AG09319 (cell line): Measurements from ENCODE around the gene F11R.

ENCODE experiments used
- DNase-seq: peaks from one replicate; pipeline ENCODE4 v3.0.0-alpha.2; 2010; ENCODE audit warnings: low read depth; ENCODE audit errors: extremely low read depth
- TF ChIP-seq, protein P1 (sequence below): IDR thresholded peaks from 2 replicates; pipeline ENCODE4 v1.5.1; 2011; ENCODE audit warnings: low read depth, mild to moderate bottlenecking, inconsistent platforms, low read length, moderate library complexity

F11R gene

GRCh38 chr1:160971618-160972056 is 49.3 kb downstream of the F11R start:
- no peak for DNase-seq
- TF ChIP-seq, protein P1, sequence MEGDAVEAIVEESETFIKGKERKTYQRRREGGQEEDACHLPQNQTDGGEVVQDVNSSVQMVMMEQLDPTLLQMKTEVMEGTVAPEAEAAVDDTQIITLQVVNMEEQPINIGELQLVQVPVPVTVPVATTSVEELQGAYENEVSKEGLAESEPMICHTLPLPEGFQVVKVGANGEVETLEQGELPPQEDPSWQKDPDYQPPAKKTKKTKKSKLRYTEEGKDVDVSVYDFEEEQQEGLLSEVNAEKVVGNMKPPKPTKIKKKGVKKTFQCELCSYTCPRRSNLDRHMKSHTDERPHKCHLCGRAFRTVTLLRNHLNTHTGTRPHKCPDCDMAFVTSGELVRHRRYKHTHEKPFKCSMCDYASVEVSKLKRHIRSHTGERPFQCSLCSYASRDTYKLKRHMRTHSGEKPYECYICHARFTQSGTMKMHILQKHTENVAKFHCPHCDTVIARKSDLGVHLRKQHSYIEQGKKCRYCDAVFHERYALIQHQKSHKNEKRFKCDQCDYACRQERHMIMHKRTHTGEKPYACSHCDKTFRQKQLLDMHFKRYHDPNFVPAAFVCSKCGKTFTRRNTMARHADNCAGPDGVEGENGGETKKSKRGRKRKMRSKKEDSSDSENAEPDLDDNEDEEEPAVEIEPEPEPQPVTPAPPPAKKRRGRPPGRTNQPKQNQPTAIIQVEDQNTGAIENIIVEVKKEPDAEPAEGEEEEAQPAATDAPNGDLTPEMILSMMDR: no peak

DNA sequence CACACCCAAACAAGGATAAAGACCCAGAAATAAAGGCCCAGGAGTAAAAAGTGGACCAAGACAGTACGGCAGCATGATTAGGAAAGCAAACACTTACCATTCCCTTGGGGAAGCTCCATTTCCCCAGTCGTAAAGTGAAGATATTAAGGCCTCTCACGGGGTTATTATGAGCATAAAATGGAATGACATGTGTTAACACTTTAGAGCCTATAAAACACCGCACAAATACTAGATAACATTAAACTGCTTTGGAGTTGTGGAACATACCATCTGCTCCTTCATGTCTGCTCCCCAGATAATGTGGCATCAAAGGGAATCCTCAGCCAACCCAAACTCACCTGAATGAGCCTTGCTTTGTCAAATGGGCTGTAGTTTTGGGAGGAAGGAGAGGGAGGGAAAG is 57.4 kb downstream of the F11R start:
- DNase-seq: no peak
- TF ChIP-seq, protein P1: no peak

DNA sequence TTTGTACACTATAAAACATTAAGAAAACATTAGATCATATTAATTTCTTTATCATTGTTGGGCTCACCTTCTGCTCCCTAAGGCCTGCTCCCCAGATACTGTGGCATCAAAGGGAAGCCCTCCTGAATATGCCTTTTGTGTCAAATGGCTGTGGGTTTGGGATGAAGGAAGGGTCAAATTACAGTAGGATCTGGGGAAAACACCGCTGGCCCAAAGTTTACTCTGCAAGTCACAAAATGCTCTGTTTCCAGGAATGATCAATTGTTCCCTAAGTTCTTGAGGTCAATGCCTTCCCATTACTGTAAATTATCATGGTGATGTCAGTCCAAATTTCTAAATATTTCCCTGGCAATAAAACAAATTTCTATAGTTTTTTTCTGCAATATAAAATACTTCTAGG is 59.5 kb downstream of the F11R start:
- TF ChIP-seq, protein P1: no peak

GRCh38 chr1:160956966-160957365 is 64.0 kb downstream of the F11R start:
- no peak for DNase-seq
- TF ChIP-seq, protein P1: no peak

More for the DNA sequence above, 59.5 kb downstream of the F11R start:
- DNase-seq: no peak

DNA sequence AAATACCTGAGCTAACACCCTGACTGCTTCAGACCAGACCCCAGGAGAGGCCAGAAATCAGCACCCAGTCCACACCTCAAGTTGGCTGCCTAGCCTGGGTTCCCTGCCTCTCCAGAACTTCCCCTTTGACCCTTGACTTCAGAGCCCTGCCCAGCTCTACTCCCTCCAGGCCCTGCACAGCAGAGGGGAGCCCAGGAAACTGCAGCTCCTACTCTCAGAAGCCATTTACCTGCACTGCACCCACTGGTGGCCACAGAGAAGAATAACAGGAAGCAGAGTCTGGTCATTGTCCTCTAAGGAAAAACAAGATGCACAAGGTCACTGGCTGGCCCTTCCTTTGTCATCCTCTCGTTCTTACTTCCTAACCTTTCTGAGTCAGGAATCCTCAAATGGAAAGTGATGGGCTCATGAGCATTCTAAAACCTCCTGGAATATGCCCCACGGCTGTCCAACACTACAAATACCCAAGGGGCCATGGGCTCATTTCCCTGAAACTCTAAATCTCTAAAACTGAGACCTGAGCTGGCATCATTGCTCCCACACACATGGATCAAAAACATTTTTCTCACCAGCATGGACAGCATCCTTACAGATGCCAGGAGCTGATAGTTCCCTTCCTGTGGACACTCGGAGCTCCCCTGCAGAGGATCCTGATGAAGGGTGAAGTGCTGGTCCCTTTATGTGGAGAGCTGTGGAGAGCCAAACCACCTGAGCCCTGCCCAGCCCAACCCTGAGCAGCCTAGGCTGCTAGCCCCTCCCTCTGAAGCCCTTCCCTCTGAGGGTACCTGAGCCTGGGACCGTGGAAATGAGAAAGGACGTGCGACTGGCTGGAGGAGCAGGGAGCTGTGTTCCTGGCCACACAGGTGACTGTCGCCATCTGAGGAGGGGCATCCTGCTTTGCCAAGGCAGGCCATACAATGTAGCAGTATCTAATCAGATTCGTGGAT is 66.5 kb downstream of the F11R start, which contains the start of gene ITLN2:
ITLN2 (minus strand) TSS at position 652 of the 947 bp plus-strand sequence; CDS start at position 584, 68 bp downstream.
- TF ChIP-seq, protein P1: peak; percentile 42
- no peak for DNase-seq

DNA sequence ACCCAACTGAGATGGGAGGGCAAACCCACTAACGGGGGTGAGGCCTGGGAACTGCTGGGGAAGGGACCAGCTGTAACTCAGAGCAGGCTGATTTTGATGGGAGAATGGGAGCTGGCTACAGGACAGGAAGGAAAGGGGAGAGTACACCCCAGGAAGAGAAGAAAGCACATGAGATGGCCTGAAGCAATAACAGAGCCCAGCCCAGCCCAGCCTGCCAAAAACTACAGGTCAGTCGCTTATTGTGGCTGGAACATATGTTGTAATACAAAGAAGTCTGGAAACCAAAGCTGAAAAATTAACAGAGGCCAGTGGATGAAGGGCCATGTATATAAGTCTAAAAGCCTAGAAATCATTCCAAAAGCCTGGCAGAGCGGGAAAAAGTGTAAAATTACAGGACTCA is 67.9 kb downstream of the F11R start:
- TF ChIP-seq, protein P1: no peak
- DNase-seq: no peak

DNA sequence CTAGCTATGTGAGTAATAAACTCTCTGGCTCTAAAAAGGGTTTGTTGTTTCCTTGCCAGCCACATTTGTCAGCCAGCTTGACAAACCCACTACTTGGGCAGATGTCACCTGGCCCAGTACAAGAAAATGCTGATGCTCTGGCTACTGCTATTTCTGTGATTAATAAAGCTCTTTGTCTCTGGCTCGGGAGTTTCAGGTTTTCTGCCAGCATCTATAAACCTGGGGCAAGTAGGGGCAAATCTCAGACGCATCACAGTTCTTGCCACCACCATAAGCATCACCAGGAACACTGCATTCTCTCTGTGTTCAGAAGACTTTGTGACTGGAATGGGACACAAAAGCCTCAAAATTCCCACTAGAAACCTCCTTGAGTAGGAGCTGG is 68.8 kb downstream of the F11R start:
- TF ChIP-seq, protein P1: no peak
- DNase-seq: no peak
